DOHH2 (cell line): ENCODE data around the gene PRX.

Experiments used
- H3F3A ChIP-seq: fragments of 200-600 bp; sonication (generic), shearing (Covaris generic); 2 replicates; pipeline ENCODE4 v1.6.0; 2016; ENCODE audit warnings: antibody characterized with exemption, mild to moderate bottlenecking; ENCODE audit not compliant: control insufficient read depth, insufficient read depth
- H3K27ac ChIP-seq: fragments of 200-600 bp; sonication (generic); 2 replicates; pipeline ENCODE4 v1.5.1; 2014; ENCODE audit warnings: low read depth, mild to moderate bottlenecking, low read length, moderate library complexity
- H3K27me3 ChIP-seq: fragments of 200-600 bp; sonication (generic); 2 replicates; pipeline ENCODE4 v1.6.1; 2014; ENCODE audit warnings: mild to moderate bottlenecking, low read length, mixed read lengths; ENCODE audit not compliant: control insufficient read depth
- H3K36me3 ChIP-seq: fragments of 200-600 bp; sonication (generic); 2 replicates; pipeline ENCODE4 v1.6.1; 2014; ENCODE audit warnings: mild to moderate bottlenecking, low read length, moderate library complexity, mixed read lengths; ENCODE audit not compliant: control insufficient read depth
- H3K4me1 ChIP-seq: fragments of 200-600 bp; sonication (generic); 2 replicates; pipeline ENCODE4 v1.6.1; 2014; ENCODE audit warnings: mild to moderate bottlenecking, low read length, mixed read lengths; ENCODE audit not compliant: control insufficient read depth
- H3K4me2 ChIP-seq: fragments of 200-600 bp; sonication (generic); 2 replicates; pipeline ENCODE4 v1.6.0; 2014; ENCODE audit warnings: mild to moderate bottlenecking, low read length, moderate library complexity
- H3K4me3 ChIP-seq: fragments of 200-600 bp; sonication (generic); 2 replicates; pipeline ENCODE4 v1.5.1; 2014; ENCODE audit warnings: mild to moderate bottlenecking, low read length, mixed read lengths
- H3K79me2 ChIP-seq: fragments of 200-600 bp; sonication (generic); 2 replicates; pipeline ENCODE4 v1.6.1; 2014; ENCODE audit warnings: mild to moderate bottlenecking, low read length, mixed read lengths; ENCODE audit not compliant: control insufficient read depth
- H3K9me2 ChIP-seq: fragments of 200-600 bp; sonication (generic); replicated peaks from 2 replicates; pipeline ENCODE4 v1.6.1; 2014; ENCODE audit warnings: mild to moderate bottlenecking, low read length, mixed read lengths; ENCODE audit not compliant: control insufficient read depth
- H3K9me3 ChIP-seq: fragments of 200-600 bp; sonication (generic); 2 replicates; pipeline ENCODE4 v1.6.1; 2014; ENCODE audit warnings: antibody characterized with exemption, low read length, mixed read lengths; ENCODE audit not compliant: control insufficient read depth, insufficient read depth
- H4K20me1 ChIP-seq: fragments of 200-600 bp; sonication (generic); 2 replicates; pipeline ENCODE4 v1.6.0; 2014; ENCODE audit warnings: low read depth, mild to moderate bottlenecking, antibody characterized with exemption, low read length, moderate library complexity; ENCODE audit not compliant: control insufficient read depth, insufficient read depth
- CTCF ChIP-seq: fragments of 200-600 bp; sonication (generic); IDR thresholded peaks from one replicate; pipeline ENCODE4 v1.5.1; 2014; ENCODE audit warnings: antibody characterized with exemption, mild to moderate bottlenecking, low read depth, low read length; ENCODE audit not compliant: poor library complexity, severe bottlenecking
- EZH2phosphoT487 ChIP-seq: fragments of 200-600 bp; sonication (generic); IDR thresholded peaks from 2 replicates; pipeline ENCODE4 v1.6.1; 2017; ENCODE audit warnings: borderline replicate concordance, mild to moderate bottlenecking, antibody characterized with exemption, low read length, moderate library complexity, mixed read lengths

Gene PRX

GRCh38 chr19:40369797-40370196 is 43.4 kb downstream of the PRX start:
- Histone ChIP-seq H3K9me2 (no peaks in the 10 kb centered on the region), H3K27ac (no peak overlapping the region), H3K4me2 (no peak overlapping the region), H3F3A (no peaks in the 10 kb centered on the region), H3K4me1 (peaks cover 30% of the 10 kb centered on the region), H4K20me1 (no peaks in the 10 kb centered on the region), H3K9me3 (no peaks in the 10 kb centered on the region), H3K36me3 (no peaks in the 10 kb centered on the region), H3K27me3 (no peaks in the 10 kb centered on the region), H3K4me3 (no peak overlapping the region), H3K79me2 (no peaks in the 10 kb centered on the region)
- TF ChIP-seq CTCF (no peak), EZH2phosphoT487 (no peak)

- no peak for TF ChIP-seq EZH2phosphoT487
- H3K4me2 ChIP-seq: no peak overlapping the region
- H3F3A ChIP-seq: no peaks in the 10 kb centered on the region
- no peaks in the 10 kb centered on the region for H3K79me2 ChIP-seq
- no peak overlapping the region for H3K4me3 ChIP-seq
- no peaks in the 10 kb centered on the region for H3K36me3 ChIP-seq
- no peaks in the 10 kb centered on the region for H4K20me1 ChIP-seq
- no peaks in the 10 kb centered on the region for H3K9me3 ChIP-seq
- H3K9me2 ChIP-seq: no peaks in the 10 kb centered on the region
- H3K27me3 ChIP-seq: no peaks in the 10 kb centered on the region
- H3K27ac ChIP-seq: no peak overlapping the region
- peaks cover 27% of the 10 kb centered on the region for H3K4me1 ChIP-seq
Measured at GRCh38 chr19:40367577-40368434, 45.4 kb downstream of the PRX start.

GRCh38 chr19:40366697-40367561 is 46.2 kb downstream of the PRX start:
- Histone ChIP-seq H3K9me2 (no peaks in the 10 kb centered on the region), H3K4me3 (no peak overlapping the region), H3K79me2 (no peaks in the 10 kb centered on the region), H3K36me3 (no peaks in the 10 kb centered on the region), H3K27ac (no peak overlapping the region), H3F3A (no peaks in the 10 kb centered on the region), H4K20me1 (no peaks in the 10 kb centered on the region), H3K9me3 (no peaks in the 10 kb centered on the region), H3K27me3 (no peaks in the 10 kb centered on the region), H3K4me1 (peaks cover 18% of the 10 kb centered on the region), H3K4me2 (no peak overlapping the region)
- no peak for TF ChIP-seq CTCF
- TF ChIP-seq EZH2phosphoT487: no peak
